K562 (cell line): ENCODE results near the gene TRIM4. TPM values are rescaled to one million over a fixed set of nuclear protein-coding genes. Genes with fewer than 3 reads are reported as not detected.
A peak's percentile ranks its signal among the peaks of the same experiment; 100 is the strongest.

Experiments used
- ARID2 ChIP-seq: fragments of 450-650 bp; IDR thresholded peaks from 2 replicates; pipeline ENCODE4 v1.6.1; 2017; ENCODE audit warnings: antibody characterized with exemption, mild to moderate bottlenecking
- BRCA1 ChIP-seq, 2 experiments: fragments of 450-650 bp in 1 of 2; sonication (generic) in 1 of 2; formaldehyde crosslinking in 1 of 2; IDR thresholded peaks; 2 replicates each; pipeline versions ENCODE4 v1.5.0 to v1.6.1; 2017 to 2020; ENCODE audit warnings: mild to moderate bottlenecking in 1 of 2, missing genetic modification reagents in 1 of 2
- ETV1 ChIP-seq: fragments of 450-650 bp; conservative IDR thresholded peaks from 2 replicates; pipeline ENCODE4 v1.6.1; 2016; ENCODE audit warnings: missing genetic modification characterization, control low read depth, low read depth, missing compliant biosample characterization
- FOSL1 ChIP-seq: fragments of 200-800 bp; sonication (Bioruptor generic); conservative IDR thresholded peaks from 2 replicates; pipeline ENCODE4 v1.6.1; 2016; ENCODE audit warnings: missing genetic modification characterization, missing compliant biosample characterization
- FOXA1 ChIP-seq: fragments of 450-650 bp; IDR thresholded peaks from 2 replicates; pipeline ENCODE4 v1.6.1; 2016; ENCODE audit warnings: mild to moderate bottlenecking, borderline replicate concordance
- MED1 ChIP-seq: sonication (generic); formaldehyde crosslinking; IDR thresholded peaks from 2 replicates; pipeline ENCODE4 v1.8.1; 2023; ENCODE audit warnings: missing genetic modification reagents, borderline replicate concordance
- MITF ChIP-seq: IDR thresholded peaks from 2 replicates; pipeline ENCODE4 v1.6.1; 2014; ENCODE audit warnings: antibody characterized with exemption
- NCOA2 ChIP-seq, 2 experiments: fragments of 450-650 bp; IDR thresholded peaks; 2 replicates each; pipeline ENCODE4 v1.6.1; 2018; ENCODE audit warnings: mild to moderate bottlenecking in 2 of 2, moderate library complexity in 1 of 2; ENCODE audit not compliant: partially characterized antibody in 2 of 2
- NRF1 ChIP-seq, 2 experiments: fragments of 450-650 bp; IDR thresholded peaks in 1 of 2; conservative IDR thresholded peaks in 1 of 2; 2 replicates each; pipeline ENCODE4 v1.6.1; 2014; ENCODE audit warnings: mild to moderate bottlenecking in 2 of 2
- SMARCA4 ChIP-seq: fragments of 450-650 bp; IDR thresholded peaks from 2 replicates; pipeline ENCODE4 v1.6.1; 2016
- TCF7L2 ChIP-seq: fragments of 150-350 bp; IDR thresholded peaks from 2 replicates; pipeline ENCODE4 v1.6.1; 2016; ENCODE audit warnings: low read depth, mild to moderate bottlenecking, low read length, moderate library complexity
- TCFL5 ChIP-seq: fragments of 250-450 bp; sonication (Bioruptor Pico); conservative IDR thresholded peaks from 2 replicates; pipeline ENCODE4 v1.6.1; 2021; ENCODE audit warnings: mild to moderate bottlenecking, moderate library complexity, matching md5 sums
- TFAM ChIP-seq: fragments of 250-450 bp; sonication (Bioruptor Pico); conservative IDR thresholded peaks from 2 replicates; pipeline ENCODE4 v1.5.0; 2021; ENCODE audit warnings: mild to moderate bottlenecking, moderate library complexity
- ZNF23 ChIP-seq: fragments of 250-450 bp; sonication (Bioruptor Pico); IDR thresholded peaks from 2 replicates; pipeline ENCODE4 v1.4.0; 2020; ENCODE audit warnings: mild to moderate bottlenecking
- ZNF347 ChIP-seq: fragments of 450-650 bp; formaldehyde crosslinking; IDR thresholded peaks from 2 replicates; pipeline ENCODE4 v1.4.0; 2020; ENCODE audit warnings: low read depth, mild to moderate bottlenecking, moderate library complexity
- ZNF551 ChIP-seq: fragments of 250-450 bp; sonication (Bioruptor Pico); IDR thresholded peaks from 2 replicates; pipeline ENCODE4 v1.5.0; 2021; ENCODE audit warnings: mild to moderate bottlenecking, moderate library complexity
- polyA plus RNA-seq, 8 experiments: library from polyadenylated mRNA; depleted of rRNA in 4 of 8; stranded (reverse) in 5 of 8; unstranded in 3 of 8; fragments of >200 nt; fragmentation: Nextera tagmentation in 2 of 8; fragmentation: Illumina TruSeq in 1 of 8; extraction: Ambion mirVana in 2 of 8; extraction: Trizol in 1 of 8; gene quantifications; 2 replicates each; pipeline versions ENCODE4 v1.2.1 to v1.2.3, GENCODE V29; 2011 to 2014; ENCODE audit warnings: inconsistent platforms in 1 of 8, missing spikeins in 1 of 8
- total RNA-seq, 7 experiments: library from RNA; depleted of rRNA in 6 of 7; stranded (reverse); fragments of >200 nt in 6 of 7; fragmentation: Illumina TruSeq in 2 of 7; extraction: Trizol in 2 of 7; gene quantifications; 2 replicates each; pipeline versions ENCODE4 v1.2.1 to v1.2.3, GENCODE V29; 2011 to 2021; ENCODE audit warnings: low replicate concordance in 1 of 7
- TF ChIP-seq, protein P1 (sequence below): fragments of 250-450 bp; sonication (Bioruptor Pico); IDR thresholded peaks from 2 replicates; pipeline ENCODE4 v1.5.0; 2021
- TF ChIP-seq, protein P2 (sequence below): sonication (generic); formaldehyde crosslinking; IDR thresholded peaks from 2 replicates; pipeline ENCODE4 v1.8.1; 2022; ENCODE audit warnings: missing genetic modification reagents
- TF ChIP-seq, protein P3 (sequence below): fragments of 450-650 bp; formaldehyde crosslinking; IDR thresholded peaks from 2 replicates; pipeline ENCODE4 v1.4.0; 2022; ENCODE audit warnings: mild to moderate bottlenecking, moderate library complexity
- TF ChIP-seq, protein P4 (sequence below): fragments of 450-650 bp; IDR thresholded peaks from 2 replicates; pipeline ENCODE4 v1.6.1; 2017; ENCODE audit warnings: antibody characterized with exemption, mild to moderate bottlenecking

The TRIM4 gene
- total and polyA plus RNA-seq, 9 of the 15 experiments (the other 6 are each of a cell fraction or from before 2014, with no cell fraction given): 6.2 to 28.3 (median 22.4) TPM

GRCh38 chr7:99928994-99929729, 9.8 kb upstream of the TRIM4 start, which contains the start of gene GJC3 (continued):
- no peak for TF ChIP-seq TCF7L2
- no peak for TF ChIP-seq TCFL5
- TF ChIP-seq, protein P1, sequence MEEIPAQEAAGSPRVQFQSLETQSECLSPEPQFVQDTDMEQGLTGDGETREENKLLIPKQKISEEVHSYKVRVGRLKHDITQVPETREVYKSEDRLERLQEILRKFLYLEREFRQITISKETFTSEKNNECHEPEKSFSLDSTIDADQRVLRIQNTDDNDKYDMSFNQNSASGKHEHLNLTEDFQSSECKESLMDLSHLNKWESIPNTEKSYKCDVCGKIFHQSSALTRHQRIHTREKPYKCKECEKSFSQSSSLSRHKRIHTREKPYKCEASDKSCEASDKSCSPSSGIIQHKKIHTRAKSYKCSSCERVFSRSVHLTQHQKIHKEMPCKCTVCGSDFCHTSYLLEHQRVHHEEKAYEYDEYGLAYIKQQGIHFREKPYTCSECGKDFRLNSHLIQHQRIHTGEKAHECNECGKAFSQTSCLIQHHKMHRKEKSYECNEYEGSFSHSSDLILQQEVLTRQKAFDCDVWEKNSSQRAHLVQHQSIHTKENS (CRISPR knock-in tag): no peak
- TF ChIP-seq, protein P2, sequence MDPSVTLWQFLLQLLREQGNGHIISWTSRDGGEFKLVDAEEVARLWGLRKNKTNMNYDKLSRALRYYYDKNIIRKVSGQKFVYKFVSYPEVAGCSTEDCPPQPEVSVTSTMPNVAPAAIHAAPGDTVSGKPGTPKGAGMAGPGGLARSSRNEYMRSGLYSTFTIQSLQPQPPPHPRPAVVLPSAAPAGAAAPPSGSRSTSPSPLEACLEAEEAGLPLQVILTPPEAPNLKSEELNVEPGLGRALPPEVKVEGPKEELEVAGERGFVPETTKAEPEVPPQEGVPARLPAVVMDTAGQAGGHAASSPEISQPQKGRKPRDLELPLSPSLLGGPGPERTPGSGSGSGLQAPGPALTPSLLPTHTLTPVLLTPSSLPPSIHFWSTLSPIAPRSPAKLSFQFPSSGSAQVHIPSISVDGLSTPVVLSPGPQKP (CRISPR knock-in tag): no peak
- no peak for TF ChIP-seq ZNF23
- TF ChIP-seq ZNF347 (CRISPR knock-in tag): no peak
- TF ChIP-seq MITF: no peak
- TF ChIP-seq TFAM (CRISPR knock-in tag): no peak
- peak; percentile 67 for TF ChIP-seq ETV1 (tag)
- TF ChIP-seq, protein P3, sequence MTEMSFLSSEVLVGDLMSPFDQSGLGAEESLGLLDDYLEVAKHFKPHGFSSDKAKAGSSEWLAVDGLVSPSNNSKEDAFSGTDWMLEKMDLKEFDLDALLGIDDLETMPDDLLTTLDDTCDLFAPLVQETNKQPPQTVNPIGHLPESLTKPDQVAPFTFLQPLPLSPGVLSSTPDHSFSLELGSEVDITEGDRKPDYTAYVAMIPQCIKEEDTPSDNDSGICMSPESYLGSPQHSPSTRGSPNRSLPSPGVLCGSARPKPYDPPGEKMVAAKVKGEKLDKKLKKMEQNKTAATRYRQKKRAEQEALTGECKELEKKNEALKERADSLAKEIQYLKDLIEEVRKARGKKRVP (CRISPR knock-in tag): no peak
- no peak for TF ChIP-seq FOXA1
- TF ChIP-seq ZNF551 (CRISPR knock-in tag): no peak
- TF ChIP-seq BRCA1 (IDR thresholded peaks at IDR 0.05): no peak
- no peak for TF ChIP-seq BRCA1 (CRISPR knock-in tag; IDR thresholded peaks at IDR 0.05)
- TF ChIP-seq FOSL1 (tag): no peak
- no peak for TF ChIP-seq SMARCA4
- TF ChIP-seq NRF1 (conservative IDR thresholded peaks at IDR 0.05 in 1 of 2, IDR thresholded peaks at IDR 0.05 in 1 of 2): peak; percentile 55 to 58; a peak in 3 of 4 replicates
- no peak for TF ChIP-seq ARID2
- TF ChIP-seq, protein P4, sequence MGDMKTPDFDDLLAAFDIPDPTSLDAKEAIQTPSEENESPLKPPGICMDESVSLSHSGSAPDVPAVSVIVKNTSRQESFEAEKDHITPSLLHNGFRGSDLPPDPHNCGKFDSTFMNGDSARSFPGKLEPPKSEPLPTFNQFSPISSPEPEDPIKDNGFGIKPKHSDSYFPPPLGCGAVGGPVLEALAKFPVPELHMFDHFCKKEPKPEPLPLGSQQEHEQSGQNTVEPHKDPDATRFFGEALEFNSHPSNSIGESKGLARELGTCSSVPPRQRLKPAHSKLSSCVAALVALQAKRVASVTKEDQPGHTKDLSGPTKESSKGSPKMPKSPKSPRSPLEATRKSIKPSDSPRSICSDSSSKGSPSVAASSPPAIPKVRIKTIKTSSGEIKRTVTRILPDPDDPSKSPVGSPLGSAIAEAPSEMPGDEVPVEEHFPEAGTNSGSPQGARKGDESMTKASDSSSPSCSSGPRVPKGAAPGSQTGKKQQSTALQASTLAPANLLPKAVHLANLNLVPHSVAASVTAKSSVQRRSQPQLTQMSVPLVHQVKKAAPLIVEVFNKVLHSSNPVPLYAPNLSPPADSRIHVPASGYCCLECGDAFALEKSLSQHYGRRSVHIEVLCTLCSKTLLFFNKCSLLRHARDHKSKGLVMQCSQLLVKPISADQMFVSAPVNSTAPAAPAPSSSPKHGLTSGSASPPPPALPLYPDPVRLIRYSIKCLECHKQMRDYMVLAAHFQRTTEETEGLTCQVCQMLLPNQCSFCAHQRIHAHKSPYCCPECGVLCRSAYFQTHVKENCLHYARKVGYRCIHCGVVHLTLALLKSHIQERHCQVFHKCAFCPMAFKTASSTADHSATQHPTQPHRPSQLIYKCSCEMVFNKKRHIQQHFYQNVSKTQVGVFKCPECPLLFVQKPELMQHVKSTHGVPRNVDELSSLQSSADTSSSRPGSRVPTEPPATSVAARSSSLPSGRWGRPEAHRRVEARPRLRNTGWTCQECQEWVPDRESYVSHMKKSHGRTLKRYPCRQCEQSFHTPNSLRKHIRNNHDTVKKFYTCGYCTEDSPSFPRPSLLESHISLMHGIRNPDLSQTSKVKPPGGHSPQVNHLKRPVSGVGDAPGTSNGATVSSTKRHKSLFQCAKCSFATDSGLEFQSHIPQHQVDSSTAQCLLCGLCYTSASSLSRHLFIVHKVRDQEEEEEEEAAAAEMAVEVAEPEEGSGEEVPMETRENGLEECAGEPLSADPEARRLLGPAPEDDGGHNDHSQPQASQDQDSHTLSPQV: no peak
- TF ChIP-seq NCOA2 (IDR thresholded peaks at IDR 0.05; ENCODE audit: partially characterized antibody in 2 of 2): no peak
- TF ChIP-seq MED1 (CRISPR knock-in tag): no peak
